HFFc6 (cell line): ENCODE data around the gene TTC9. TPM values are rescaled to one million over a fixed set of nuclear protein-coding genes. Genes with fewer than 3 reads are reported as not detected.

Experiments
- DNase-seq: peaks from one replicate; pipeline ENCODE4 v3.0.0-alpha.2; 2018
- H3K27ac Mint-ChIP-seq: 2 replicates; pipeline ENCODE4 v1.8.0; 2020; ENCODE audit warnings: mild to moderate bottlenecking, mixed read lengths
- H3K27me3 Mint-ChIP-seq: 2 replicates; pipeline ENCODE4 v1.8.0; 2021; ENCODE audit warnings: mild to moderate bottlenecking, moderate library complexity, mixed read lengths; ENCODE audit not compliant: insufficient read depth
- H3K36me3 Mint-ChIP-seq: 2 replicates; pipeline ENCODE4 v1.8.0; 2021; ENCODE audit warnings: low read depth, mixed read lengths
- H3K4me1 Mint-ChIP-seq: 2 replicates; pipeline ENCODE4 v1.8.0; 2020; ENCODE audit warnings: low read depth, mixed read lengths
- H3K4me3 Mint-ChIP-seq: 2 replicates; pipeline ENCODE4 v1.8.0; 2020; ENCODE audit warnings: mild to moderate bottlenecking, moderate library complexity, mixed read lengths
- H3K9me3 Mint-ChIP-seq: 2 replicates; pipeline ENCODE4 v1.8.0; 2020; ENCODE audit warnings: mild to moderate bottlenecking, mixed read lengths
- CTCF ChIP-seq: fragments of 200-600 bp; sonication (generic); IDR thresholded peaks from 2 replicates; pipeline ENCODE4 v1.5.0; 2021; ENCODE audit warnings: antibody characterized with exemption, mild to moderate bottlenecking
- long read RNA-seq: library from polyadenylated mRNA; unstranded; transcript quantifications from one replicate; pipeline ENCODE4 v2.0.0, GENCODE V29; 2019
- total RNA-seq, 6 experiments: library from RNA; stranded (reverse); fragmentation: NEBNext Ultra II Directional; extraction: Animal tissue kit (Norgen Biotek cat#: 25700); gene quantifications; 2 replicates in 1 of 6; 3 replicates in 5 of 6; pipeline ENCODE4 v1.2.3, GENCODE V29; 2021

TTC9 gene
- total RNA-seq = under 1 TPM; 0.05 to 0.17 (median 0.09) TPM
- long read RNA-seq = 0 reads

GRCh38 chr14:70641548-70642302 lies at the start of gene TTC9:
Gene TTC9, plus strand, starts transcription at chr14:70641916. Its CDS starts 214 bp downstream, at chr14:70642130.
- H3K4me1 Mint-ChIP-seq = peaks cover 8% of the 10 kb centered on the region
- no peaks in the 10 kb centered on the region for H3K9me3 Mint-ChIP-seq
- H3K27ac Mint-ChIP-seq = no peak within 1 kb of the TSS
- no peak for TF ChIP-seq CTCF
- peak within 1 kb of the TSS; percentile 82 for H3K4me3 Mint-ChIP-seq
- H3K27me3 Mint-ChIP-seq = peaks cover 48% of the 10 kb centered on the region
- no peak for DNase-seq
- H3K36me3 Mint-ChIP-seq = no peaks in the 10 kb centered on the region

GRCh38 chr14:70594461-70594860 lies 47.3 kb upstream of the TTC9 start:
- Mint-ChIP-seq H3K36me3 (peaks cover 21% of the 10 kb centered on the region), H3K4me3 (no peak overlapping the region), H3K4me1 (peaks cover 12% of the 10 kb centered on the region), H3K27ac (no peak overlapping the region), H3K9me3 (no peaks in the 10 kb centered on the region), H3K27me3 (no peaks in the 10 kb centered on the region)
- no peak for TF ChIP-seq CTCF
- no peak for DNase-seq

GRCh38 chr14:70595443-70596185 lies 46.1 kb upstream of the TTC9 start:
- H3K36me3 Mint-ChIP-seq = peaks cover 21% of the 10 kb centered on the region
- no peak for DNase-seq

GRCh38 chr14:70597731-70598130 lies 44.0 kb upstream of the TTC9 start:
- Mint-ChIP-seq H3K27ac (no peak overlapping the region), H3K36me3 (peaks cover 18% of the 10 kb centered on the region), H3K9me3 (no peaks in the 10 kb centered on the region), H3K4me1 (peaks cover 30% of the 10 kb centered on the region), H3K4me3 (no peak overlapping the region), H3K27me3 (no peaks in the 10 kb centered on the region)
- no peak for TF ChIP-seq CTCF
- DNase-seq = no peak

More at GRCh38 chr14:70595443-70596185, 46.1 kb upstream of the TTC9 start:
- Mint-ChIP-seq H3K27ac (no peak overlapping the region), H3K4me3 (no peak overlapping the region), H3K4me1 (peaks cover 20% of the 10 kb centered on the region), H3K9me3 (no peaks in the 10 kb centered on the region), H3K27me3 (no peaks in the 10 kb centered on the region)
- TF ChIP-seq CTCF = no peak

- DNase-seq = no peak
- Mint-ChIP-seq H3K4me3 (peak overlapping the region; percentile 97), H3K36me3 (peaks cover 15% of the 10 kb centered on the region), H3K27me3 (no peaks in the 10 kb centered on the region), H3K27ac (peak overlapping the region; percentile 96; the same call in 1 of the 2 replicates), H3K4me1 (peaks cover 30% of the 10 kb centered on the region), H3K9me3 (no peaks in the 10 kb centered on the region)
- no peak for TF ChIP-seq CTCF
Measured at GRCh38 chr14:70599345-70599744, 42.4 kb upstream of the TTC9 start.
